H1 (cell line): ENCODE measurements around the gene INKA2. TPM values are rescaled to one million over a fixed set of nuclear protein-coding genes. Genes with fewer than 3 reads are reported as not detected.

Experiments used
- CTCF ChIA-PET: fragments of 300-600 bp; sonication (Branson Sonifier 250); formaldehyde crosslinking; loops from one replicate; lab custom pipeline; 2021; ENCODE audit not compliant: partially characterized antibody; lab: Charles Lee
- POLR2A ChIA-PET: fragments of 300-600 bp; sonication (Branson Sonifier 250); formaldehyde crosslinking; loops from one replicate; lab custom pipeline; 2021; ENCODE audit warnings: inconsistent platforms; ENCODE audit not compliant: partially characterized antibody; lab: Charles Lee
- DNase-seq, 2 experiments: peaks; one replicate each; pipeline versions ENCODE4 v3.0.0 to v3.0.0-alpha.2; 2010 to 2022; ENCODE audit warnings: low spot score in 2 of 2, low read depth in 1 of 2, mixed read lengths in 1 of 2
- FAIRE-seq: peaks from 2 replicates; lab custom pipeline; 2011; peaks lifted over from hg19 to GRCh38; lab: Jason Lieb, UNC
- H2AFZ ChIP-seq: 2 replicates; pipeline ENCODE4 v1.8.1; 2012; ENCODE audit warnings: low read length, inconsistent platforms
- H2AK5ac ChIP-seq: 2 replicates; pipeline ENCODE4 v1.6.1; 2013; ENCODE audit warnings: low read depth, low read length
- H2BK120ac ChIP-seq: replicated peaks from 2 replicates; pipeline ENCODE3; 2013; ENCODE audit warnings: low read depth, low read length, inconsistent platforms
- H2BK12ac ChIP-seq: 2 replicates; pipeline ENCODE4 v1.6.1; 2013; ENCODE audit warnings: low read depth, low read length
- H2BK15ac ChIP-seq: 2 replicates; pipeline ENCODE4 v1.6.1; 2013; ENCODE audit warnings: low read length
- H2BK20ac ChIP-seq: 2 replicates; pipeline ENCODE4 v1.6.1; 2013; ENCODE audit warnings: low read length
- H2BK5ac ChIP-seq: 2 replicates; pipeline ENCODE4 v1.6.1; 2013; ENCODE audit warnings: low read depth, low read length
- H3K14ac ChIP-seq: 2 replicates; pipeline ENCODE4 v1.6.1; 2013; ENCODE audit warnings: inconsistent platforms; ENCODE audit not compliant: insufficient read length
- H3K18ac ChIP-seq: 2 replicates; pipeline ENCODE4 v1.6.1; 2013; ENCODE audit warnings: low read length; ENCODE audit errors: extremely low read depth
- H3K23ac ChIP-seq: 2 replicates; pipeline ENCODE4 v1.6.1; 2013; ENCODE audit warnings: inconsistent platforms; ENCODE audit not compliant: insufficient read length
- H3K23me2 ChIP-seq: 2 replicates; pipeline ENCODE4 v1.6.1; 2013; ENCODE audit warnings: low read depth, low read length
- H3K27ac ChIP-seq: 2 replicates; pipeline ENCODE4 v1.6.1; 2011; ENCODE audit warnings: low read depth, low read length, inconsistent platforms
- H3K27me3 ChIP-seq, 4 experiments: replicated peaks in 1 of 4; 1 replicate in 1 of 4; 2 replicates in 3 of 4; pipeline versions ENCODE4 v1.6.1 to v1.8.1; 2011 to 2013; ENCODE audit warnings: low read length in 3 of 4, mild to moderate bottlenecking in 3 of 4, inconsistent platforms in 2 of 4, mixed read lengths in 2 of 4, moderate library complexity in 1 of 4; ENCODE audit not compliant: control insufficient read depth in 3 of 4, insufficient read depth in 3 of 4; ENCODE audit errors: extremely low read depth in 1 of 4
- H3K36me3 ChIP-seq, 4 experiments: 2 replicates each; pipeline versions ENCODE4 v1.6.1 to v1.8.1; 2011 to 2013; ENCODE audit warnings: mild to moderate bottlenecking in 4 of 4, low read length in 3 of 4, moderate library complexity in 2 of 4, control low read depth in 1 of 4, inconsistent platforms in 1 of 4; ENCODE audit not compliant: insufficient read depth in 4 of 4, control insufficient read depth in 2 of 4
- H3K4ac ChIP-seq: replicated peaks from 2 replicates; pipeline ENCODE3; 2013; ENCODE audit warnings: low read length, low read depth, mixed read lengths, inconsistent platforms; ENCODE audit not compliant: insufficient read length
- H3K4me1 ChIP-seq, 4 experiments: replicated peaks in 1 of 4; 1 replicate in 1 of 4; 2 replicates in 3 of 4; pipeline versions ENCODE4 v1.6.1 to v1.8.1; 2011 to 2013; ENCODE audit warnings: low read length in 3 of 4, inconsistent platforms in 2 of 4, mixed read lengths in 1 of 4; ENCODE audit not compliant: insufficient read depth in 4 of 4, control insufficient read depth in 3 of 4
- H3K4me2 ChIP-seq, 2 experiments: 2 replicates each; pipeline versions ENCODE4 v1.6.1 to v1.8.1; 2011 to 2013; ENCODE audit warnings: low read depth in 2 of 2, low read length in 2 of 2, control low read depth in 1 of 2, inconsistent platforms in 1 of 2, mild to moderate bottlenecking in 1 of 2; ENCODE audit not compliant: insufficient read depth in 1 of 2
- H3K4me3 ChIP-seq, 4 experiments: fragments of 200-600, 300-600 bp in 1 of 4; sonication (generic), shearing (Covaris generic), sonication (Bioruptor Twin) in 1 of 4; 2 replicates each; pipeline versions ENCODE4 v1.5.1 to v1.8.1; 2011 to 2016; ENCODE audit warnings: low read length in 4 of 4, low read depth in 3 of 4, control low read depth in 2 of 4, inconsistent platforms in 2 of 4, mild to moderate bottlenecking in 2 of 4, mixed read lengths in 1 of 4, moderate library complexity in 1 of 4; ENCODE audit not compliant: insufficient read depth in 2 of 4; ENCODE audit errors: extremely low read depth in 1 of 4
- H3K56ac ChIP-seq: replicated peaks from 2 replicates; pipeline ENCODE3; 2013; ENCODE audit warnings: low read depth, mild to moderate bottlenecking, mixed read lengths, low read length, inconsistent platforms; ENCODE audit not compliant: insufficient read length
- H3K79me1 ChIP-seq: 2 replicates; pipeline ENCODE4 v1.6.1; 2013; ENCODE audit warnings: low read depth, low read length, control low read depth
- H3K79me2 ChIP-seq, 2 experiments: 2 replicates each; pipeline versions ENCODE4 v1.6.1 to v1.8.1; 2012 to 2013; ENCODE audit warnings: low read length in 2 of 2, mild to moderate bottlenecking in 2 of 2, inconsistent platforms in 1 of 2; ENCODE audit not compliant: insufficient read depth in 2 of 2, control insufficient read depth in 1 of 2
- H3K9ac ChIP-seq, 4 experiments: replicated peaks in 1 of 4; 1 replicate in 1 of 4; 2 replicates in 3 of 4; pipeline versions ENCODE4 v1.6.1 to v1.8.1; 2011 to 2013; ENCODE audit warnings: low read depth in 3 of 4, low read length in 3 of 4, control low read depth in 2 of 4, mild to moderate bottlenecking in 2 of 4, moderate library complexity in 2 of 4, inconsistent platforms in 1 of 4; ENCODE audit errors: extremely low read depth in 1 of 4
- H3K9me3 ChIP-seq, 2 experiments: 2 replicates each; pipeline versions ENCODE4 v1.6.1 to v1.8.1; 2012 to 2013; ENCODE audit warnings: mild to moderate bottlenecking in 2 of 2, moderate library complexity in 2 of 2, control low read depth in 1 of 2, inconsistent platforms in 1 of 2, low read depth in 1 of 2, low read length in 1 of 2, mixed read lengths in 1 of 2; ENCODE audit not compliant: insufficient read depth in 2 of 2
- H4K20me1 ChIP-seq, 2 experiments: replicated peaks in 1 of 2; 2 replicates each; pipeline versions ENCODE3 to v1.8.1; 2011 to 2013; ENCODE audit warnings: inconsistent platforms in 2 of 2, low read length in 2 of 2, mild to moderate bottlenecking in 1 of 2; ENCODE audit not compliant: insufficient read depth in 2 of 2, control insufficient read depth in 1 of 2
- H4K5ac ChIP-seq: 2 replicates; pipeline ENCODE4 v1.6.1; 2013; ENCODE audit warnings: low read length, low read depth, mixed read lengths, inconsistent platforms; ENCODE audit not compliant: insufficient read length
- H4K8ac ChIP-seq: 2 replicates; pipeline ENCODE4 v1.8.0; 2013; ENCODE audit warnings: mild to moderate bottlenecking, moderate library complexity, low read length, inconsistent platforms; ENCODE audit not compliant: insufficient read depth; ENCODE audit errors: extremely low read depth
- H4K91ac ChIP-seq: replicated peaks from 2 replicates; pipeline ENCODE3; 2013; ENCODE audit warnings: low read length, mixed read lengths, inconsistent platforms; ENCODE audit not compliant: insufficient read length
- CHD1 ChIP-seq: IDR thresholded peaks from 2 replicates; pipeline ENCODE4 v1.6.1; 2012; ENCODE audit warnings: low read depth, low read length, improper control_type of control experiment
- CTBP2 ChIP-seq: IDR thresholded peaks from 2 replicates; pipeline ENCODE4 v1.7.0; 2011; ENCODE audit warnings: borderline replicate concordance, mild to moderate bottlenecking, moderate library complexity, mixed read lengths, low read length; ENCODE audit not compliant: insufficient read depth, insufficient read length
- KDM1A ChIP-seq: fragments of 200-600, 300-600 bp; sonication (generic); IDR thresholded peaks from 2 replicates; pipeline ENCODE4 v1.7.1; 2016; ENCODE audit warnings: mild to moderate bottlenecking, low read length, borderline replicate concordance
- POLR2AphosphoS5 ChIP-seq: IDR thresholded peaks from 2 replicates; pipeline ENCODE4 v1.6.1; 2011; ENCODE audit warnings: low read depth, low read length
- SIN3A ChIP-seq, 2 experiments: IDR thresholded peaks in 1 of 2; conservative IDR thresholded peaks in 1 of 2; 2 replicates each; pipeline ENCODE4 v1.6.1; 2011 to 2012; ENCODE audit warnings: low read length in 2 of 2, improper control_type of control experiment in 1 of 2, low read depth in 1 of 2, mild to moderate bottlenecking in 1 of 2
- TBP ChIP-seq: IDR thresholded peaks from 2 replicates; pipeline ENCODE4 v1.6.1; 2011; ENCODE audit warnings: low read depth, low read length, improper control_type of control experiment
- polyA plus RNA-seq, 7 experiments: library from polyadenylated mRNA; depleted of rRNA in 3 of 7; stranded (reverse) in 5 of 7; unstranded in 2 of 7; fragments of >200 nt in 5 of 7; fragments of 200-250 nt in 2 of 7; gene quantifications; 1 replicate in 5 of 7; 2 replicates in 1 of 7; 4 replicates in 1 of 7; pipeline versions ENCODE4 v1.2.1 to v1.2.3, GENCODE V29; 2011 to 2013; ENCODE audit warnings: missing spikeins in 2 of 7, mixed read lengths in 2 of 7
- total RNA-seq: library from RNA; stranded (reverse); fragmentation: NEBNext Ultra II Directional; extraction: Animal tissue kit (Norgen Biotek cat#: 25700); gene quantifications from 2 replicates; pipeline ENCODE4 v1.2.1, GENCODE V29; 2021
- TF ChIP-seq, protein P1 (sequence below): IDR thresholded peaks from 2 replicates; pipeline ENCODE4 v1.6.1; 2012; ENCODE audit warnings: inconsistent platforms

Gene INKA2
- total and polyA plus RNA-seq, 2 of the 8 experiments (the other 6 are each of a cell fraction or from before 2014, with no cell fraction given): 4.2 to 11.5 TPM

DNA sequence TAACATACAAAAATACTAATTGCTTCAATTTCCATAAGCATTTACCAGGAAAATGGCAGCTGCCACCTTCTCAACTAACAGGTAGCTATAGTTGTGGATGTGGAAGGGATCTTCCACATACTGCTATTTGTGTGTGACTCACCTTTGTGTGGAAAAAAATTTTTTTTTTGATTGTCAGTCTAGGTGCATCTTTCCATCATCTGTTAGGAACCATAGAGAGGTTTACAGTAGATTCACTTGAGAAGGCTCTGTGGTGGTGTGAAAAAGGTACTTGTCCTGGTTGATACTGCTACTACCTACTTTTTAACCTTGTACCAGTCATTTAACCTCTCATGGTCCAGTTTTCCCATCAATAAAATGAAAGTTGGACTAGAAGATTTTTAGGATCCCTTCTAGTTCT, 29.4 kb upstream of the INKA2 start:
- Histone ChIP-seq H2AFZ (no peak overlapping the region), H3K27ac (no peak overlapping the region), H4K91ac (no peak overlapping the region), H3K9me3 (no peaks in the 10 kb centered on the region), H3K4ac (no peak overlapping the region), H3K4me2 (no peak overlapping the region), H4K20me1 (no peaks in the 10 kb centered on the region), H3K4me1 (no peaks in the 10 kb centered on the region), H3K4me3 (no peak overlapping the region), H3K79me1 (no peaks in the 10 kb centered on the region; the same call in 1 of the 2 replicates), H3K23ac (no peak overlapping the region), H3K79me2 (no peaks in the 10 kb centered on the region), H2BK12ac (no peak overlapping the region), H4K8ac (no peak overlapping the region), H3K14ac (no peak overlapping the region), H2BK5ac (no peak overlapping the region), H3K36me3 (peaks cover 2 to 40% (median 22%) of the 10 kb centered on the region in 4 experiments; a peak in 7 of 8 replicates), H2AK5ac (no peak overlapping the region), H2BK120ac (no peak overlapping the region)
- CTCF ChIA-PET: interaction anchor here (0.6 to 5.4 kb wide), 32 partner anchors 8 to 642 kb away, joined by 3 to 65 read pairs (median 4); partner anchors contain the start of gene DDX20
- no peak for DNase-seq
- peak; percentile 13 for FAIRE-seq
- TF ChIP-seq SIN3A (conservative IDR thresholded peaks at IDR 0.05 in 1 of 2, IDR thresholded peaks at IDR 0.05 in 1 of 2; ENCODE audit: low read depth in 1 of 2, low read length in 2 of 2) (no peak), KDM1A (no peak), CTBP2 (no peak), POLR2AphosphoS5 (no peak), CHD1 (no peak), TBP (no peak)
- TF ChIP-seq, protein P1, sequence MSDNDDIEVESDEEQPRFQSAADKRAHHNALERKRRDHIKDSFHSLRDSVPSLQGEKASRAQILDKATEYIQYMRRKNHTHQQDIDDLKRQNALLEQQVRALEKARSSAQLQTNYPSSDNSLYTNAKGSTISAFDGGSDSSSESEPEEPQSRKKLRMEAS: no peak
- TF ChIP-seq, all 59 proteins: peak for 0
- Histone ChIP-seq H2BK20ac (no peak overlapping the region), H2BK15ac (no peak overlapping the region), H3K27me3 (no peaks in the 10 kb centered on the region), H3K23me2 (no peaks in the 10 kb centered on the region; the same call in 1 of the 2 replicates), H3K56ac (no peak overlapping the region), H4K5ac (no peak overlapping the region), H3K18ac (no peak overlapping the region), H3K9ac (peak overlapping the region in 1 of 4 experiments; percentile 34; a peak in 1 of 7 replicates)
- POLR2A ChIA-PET: interaction anchor here (1.1 to 4.9 kb wide), 3 partner anchors 11 to 261 kb away, joined by 3 to 26 read pairs (median 5); partner anchors contain the start of gene DDX20
